H9 (cell line): ENCODE measurements around the gene CRCP. TPM values are rescaled to one million over a fixed set of nuclear protein-coding genes. Genes with fewer than 3 reads are reported as not detected.

Experiments
- DNase-seq: peaks from one replicate; pipeline ENCODE4 v3.0.0-alpha.2; 2017
- H2AFZ ChIP-seq: one replicate; pipeline ENCODE4 v1.6.1; 2013; ENCODE audit warnings: mild to moderate bottlenecking, low read length, control low read depth, moderate library complexity
- H2AK5ac ChIP-seq: 2 replicates; pipeline ENCODE4 v1.6.1; 2013; ENCODE audit warnings: low read length, control low read depth, mixed read lengths; ENCODE audit not compliant: insufficient read length
- H2BK120ac ChIP-seq: one replicate; pipeline ENCODE4 v1.6.1; 2013; ENCODE audit warnings: low read depth, mild to moderate bottlenecking, low read length, control low read depth, inconsistent platforms; ENCODE audit not compliant: poor library complexity, severe bottlenecking
- H2BK12ac ChIP-seq: 2 replicates; pipeline ENCODE4 v1.6.1; 2013; ENCODE audit warnings: low read length, control low read depth, mixed read lengths, low read depth; ENCODE audit not compliant: insufficient read length
- H2BK15ac ChIP-seq: 2 replicates; pipeline ENCODE4 v1.6.1; 2013; ENCODE audit warnings: low read depth, low read length, control low read depth
- H2BK20ac ChIP-seq: one replicate; pipeline ENCODE4 v1.6.1; 2013; ENCODE audit warnings: low read depth, mild to moderate bottlenecking, low read length, control low read depth, inconsistent platforms; ENCODE audit not compliant: poor library complexity, severe bottlenecking
- H2BK5ac ChIP-seq: 2 replicates; pipeline ENCODE4 v1.6.1; 2013; ENCODE audit warnings: low read length, control low read depth, mixed read lengths; ENCODE audit not compliant: insufficient read length
- H3K14ac ChIP-seq: 2 replicates; pipeline ENCODE4 v1.6.1; 2013; ENCODE audit warnings: low read length, control low read depth; ENCODE audit not compliant: insufficient read depth
- H3K18ac ChIP-seq: 2 replicates; pipeline ENCODE4 v1.6.1; 2013; ENCODE audit warnings: low read depth, mild to moderate bottlenecking, mixed read lengths, low read length, control low read depth; ENCODE audit not compliant: insufficient read length
- H3K23ac ChIP-seq: 2 replicates; pipeline ENCODE4 v1.6.1; 2013; ENCODE audit warnings: low read length, control low read depth, mixed read lengths, low read depth; ENCODE audit not compliant: insufficient read length
- H3K23me2 ChIP-seq: 2 replicates; pipeline ENCODE4 v1.6.1; 2013; ENCODE audit warnings: low read depth, mild to moderate bottlenecking, mixed read lengths, low read length, control low read depth; ENCODE audit not compliant: insufficient read length, poor library complexity, severe bottlenecking
- H3K27ac ChIP-seq: 2 replicates; pipeline ENCODE4 v1.5.1; 2013; ENCODE audit warnings: low read length, control low read depth, mixed read lengths, low read depth; ENCODE audit not compliant: insufficient read length
- H3K27me3 ChIP-seq: 2 replicates; pipeline ENCODE4 v1.6.1; 2013; ENCODE audit warnings: low read length, control low read depth, inconsistent platforms; ENCODE audit not compliant: insufficient read depth
- H3K4ac ChIP-seq: 2 replicates; pipeline ENCODE4 v1.6.1; 2013; ENCODE audit warnings: low read depth, mild to moderate bottlenecking, control low read depth, inconsistent platforms, low read length, moderate library complexity
- H3K4me1 ChIP-seq: 2 replicates; pipeline ENCODE4 v1.6.1; 2013; ENCODE audit warnings: low read length, control low read depth, inconsistent platforms; ENCODE audit not compliant: insufficient read depth
- H3K4me2 ChIP-seq: 2 replicates; pipeline ENCODE4 v1.6.1; 2013; ENCODE audit warnings: low read length, control low read depth, mixed read lengths; ENCODE audit not compliant: insufficient read length, insufficient read depth
- H3K56ac ChIP-seq: 2 replicates; pipeline ENCODE4 v1.6.1; 2013; ENCODE audit warnings: low read depth, mild to moderate bottlenecking, mixed read lengths, low read length, control low read depth; ENCODE audit not compliant: insufficient read length
- H3K79me1 ChIP-seq: 2 replicates; pipeline ENCODE4 v1.6.1; 2013; ENCODE audit warnings: low read depth, mild to moderate bottlenecking, moderate library complexity, low read length, control low read depth, inconsistent platforms; ENCODE audit not compliant: insufficient read depth, poor library complexity, severe bottlenecking
- H3K79me2 ChIP-seq: 2 replicates; pipeline ENCODE4 v1.6.1; 2013; ENCODE audit warnings: low read length, control low read depth, inconsistent platforms; ENCODE audit not compliant: insufficient read depth
- H3K9ac ChIP-seq: 2 replicates; pipeline ENCODE4 v1.6.1; 2013; ENCODE audit warnings: low read length, control low read depth, mixed read lengths; ENCODE audit not compliant: insufficient read length; ENCODE audit errors: extremely low read depth
- H3K9me3 ChIP-seq: one replicate; pipeline ENCODE4 v1.6.1; 2013; ENCODE audit warnings: low read depth, low read length, inconsistent platforms; ENCODE audit not compliant: control insufficient read depth
- H3T11ph ChIP-seq: one replicate; pipeline ENCODE4 v1.6.1; 2013; ENCODE audit warnings: mild to moderate bottlenecking, low read length, control low read depth, inconsistent platforms
- H4K20me1 ChIP-seq: one replicate; pipeline ENCODE4 v1.6.1; 2013; ENCODE audit not compliant: control insufficient read depth, insufficient read length, insufficient read depth
- H4K5ac ChIP-seq: 2 replicates; pipeline ENCODE4 v1.6.1; 2013; ENCODE audit warnings: low read depth, mild to moderate bottlenecking, mixed read lengths, low read length, control low read depth; ENCODE audit not compliant: insufficient read length
- H4K8ac ChIP-seq: replicated peaks from 2 replicates; pipeline ENCODE4 v1.6.1; 2013; ENCODE audit warnings: low read length, control low read depth, mixed read lengths, low read depth; ENCODE audit not compliant: insufficient read length
- H4K91ac ChIP-seq: 2 replicates; pipeline ENCODE4 v1.6.1; 2013; ENCODE audit warnings: low read depth, mild to moderate bottlenecking, moderate library complexity, mixed read lengths, low read length, control low read depth; ENCODE audit not compliant: insufficient read length
- H3K27ac Mint-ChIP-seq, 3 experiments: 2 replicates in 2 of 3; 3 replicates in 1 of 3; pipeline ENCODE4 v1.8.0; 2020 to 2021; ENCODE audit warnings: mixed read lengths in 3 of 3, mild to moderate bottlenecking in 1 of 3, moderate library complexity in 1 of 3
- H3K27me3 Mint-ChIP-seq: 2 replicates; pipeline ENCODE4 v1.8.0; 2021; ENCODE audit warnings: low read depth, mild to moderate bottlenecking, moderate library complexity, mixed read lengths
- H3K36me3 Mint-ChIP-seq, 3 experiments: 2 replicates in 2 of 3; 3 replicates in 1 of 3; pipeline ENCODE4 v1.8.0; 2020 to 2021; ENCODE audit warnings: low read depth in 3 of 3, mixed read lengths in 3 of 3; ENCODE audit not compliant: insufficient read depth in 1 of 3
- H3K4me1 Mint-ChIP-seq, 2 experiments: 2 replicates each; pipeline ENCODE4 v1.8.0; 2020; ENCODE audit warnings: mixed read lengths in 2 of 2
- H3K4me3 Mint-ChIP-seq, 2 experiments: 2 replicates in 1 of 2; 3 replicates in 1 of 2; pipeline ENCODE4 v1.8.0; 2020 to 2021; ENCODE audit warnings: mild to moderate bottlenecking in 2 of 2, mixed read lengths in 2 of 2, moderate library complexity in 1 of 2
- H3K9me3 Mint-ChIP-seq, 2 experiments: 2 replicates in 1 of 2; 3 replicates in 1 of 2; pipeline ENCODE4 v1.8.0; 2020; ENCODE audit warnings: mild to moderate bottlenecking in 2 of 2, mixed read lengths in 2 of 2, moderate library complexity in 1 of 2
- CTCF ChIP-seq: fragments of 200-600 bp; sonication (generic); conservative IDR thresholded peaks from 3 replicates; pipeline ENCODE4 v1.8.0; 2021; ENCODE audit warnings: antibody characterized with exemption, mild to moderate bottlenecking
- WGBS: extraction: QIAGEN DNeasy Blood & Tissue Kit; methylation state at CpG from one replicate; pipeline ENCODE4 v1.1.7; 2013; ENCODE audit warnings: missing lambda C conversion rate, low lambda C conversion rate, mixed read lengths; ENCODE audit not compliant: insufficient read length; ENCODE audit errors: extremely low coverage; 5-methylcytosine and 5-hydroxymethylcytosine counted together
- total RNA-seq: library from RNA; stranded (reverse); gene quantifications from 2 replicates; pipeline ENCODE4 v1.2.1, GENCODE V29; 2021

The CRCP gene
- total RNA-seq, 1 experiment from 2014 or later = 39.0 TPM

DNA sequence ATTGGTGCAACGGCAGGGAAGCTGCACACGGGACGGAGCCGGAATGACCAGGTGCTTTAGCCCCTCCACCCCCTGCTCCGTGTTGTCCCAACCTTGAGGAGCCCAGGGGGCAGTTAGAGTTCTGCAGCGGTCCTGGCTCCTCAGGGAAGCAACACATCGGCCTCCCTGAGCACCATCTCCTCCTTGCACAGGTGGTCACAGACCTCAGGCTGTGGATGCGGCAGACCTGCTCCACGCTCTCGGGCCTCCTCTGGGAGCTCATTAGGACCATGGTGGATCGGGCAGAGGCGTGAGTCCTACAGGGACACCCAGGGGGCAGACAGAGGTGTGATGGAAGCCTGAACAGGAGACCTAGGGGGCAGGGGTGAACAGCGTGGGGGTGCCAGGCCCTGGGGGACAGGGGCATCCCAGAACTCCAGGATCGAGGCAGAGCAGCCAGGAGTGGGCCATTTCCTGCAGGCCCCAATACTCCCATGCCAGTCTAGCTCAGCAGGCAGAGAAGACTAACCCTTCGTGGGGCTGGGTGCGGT lies 31.7 kb upstream of the CRCP start:
- no peaks in the 10 kb centered on the region for H4K20me1 ChIP-seq
- H3K9me3 ChIP-seq = no peaks in the 10 kb centered on the region
- no peak overlapping the region for H2AFZ ChIP-seq
- H2AK5ac ChIP-seq = no peak overlapping the region
- no peaks in the 10 kb centered on the region for H3K27me3 Mint-ChIP-seq
- H3K18ac ChIP-seq = no peak overlapping the region
- H3K79me2 ChIP-seq = no peaks in the 10 kb centered on the region
- H3K14ac ChIP-seq = no peak overlapping the region
- H3K4ac ChIP-seq = no peak overlapping the region
- no peak overlapping the region for H3K4me2 ChIP-seq
- TF ChIP-seq CTCF = no peak
- no peak overlapping the region for H4K8ac ChIP-seq
- H3K79me1 ChIP-seq = no peaks in the 10 kb centered on the region
- no peak overlapping the region for H3K23ac ChIP-seq
- H4K91ac ChIP-seq = no peak overlapping the region
- H3K27ac Mint-ChIP-seq = no peak overlapping the region
- no CpG with 5 or more reads among the region's 16 CpGs for WGBS
- no peak overlapping the region for H2BK20ac ChIP-seq
- no peaks in the 10 kb centered on the region for H3K4me1 ChIP-seq
- no peaks in the 10 kb centered on the region for H3K9me3 Mint-ChIP-seq
- no peak overlapping the region for H3K56ac ChIP-seq
- no peaks in the 10 kb centered on the region for H3K27me3 ChIP-seq
- H4K5ac ChIP-seq = no peak overlapping the region
- no peaks in the 10 kb centered on the region for H3K23me2 ChIP-seq
- no peak for DNase-seq
- no peak overlapping the region for H3K4me3 Mint-ChIP-seq
- H2BK12ac ChIP-seq = no peak overlapping the region
- no peak overlapping the region for H3K9ac ChIP-seq
- H3T11ph ChIP-seq = no peak overlapping the region
- H2BK15ac ChIP-seq = no peak overlapping the region
- no peak overlapping the region for H3K27ac ChIP-seq
- peaks cover 0 to 3% of the 10 kb centered on the region in 2 experiments; a peak in 1 of 4 replicates for H3K4me1 Mint-ChIP-seq
- H2BK120ac ChIP-seq = no peak overlapping the region
- H2BK5ac ChIP-seq = no peak overlapping the region
- H3K36me3 Mint-ChIP-seq = peaks cover 13 to 34% (median 17%) of the 10 kb centered on the region in 3 experiments; a peak in 6 of 7 replicates
